Stimulated activated CD4-positive, alpha-beta T cell treated with anti-CD3 and anti-CD28 coated beads, Interleukin-15, amount 100 ng/mL, for 48 hours (primary cell): ENCODE data around the gene AQP2.
A peak's percentile ranks its signal among the peaks of the same experiment; 100 is the strongest.
"Not testable (repeated sequence)": the region's sequence is repeated elsewhere in the genome, so short reads cannot be mapped to it uniquely, and the experiment has no call there.

Experiments used
- DNase-seq, 2 donors: peaks; one replicate each; pipeline ENCODE4 v3.0.0-alpha.2; 2020; ENCODE audit warnings: low read depth in 2 of 2

Gene AQP2

DNA sequence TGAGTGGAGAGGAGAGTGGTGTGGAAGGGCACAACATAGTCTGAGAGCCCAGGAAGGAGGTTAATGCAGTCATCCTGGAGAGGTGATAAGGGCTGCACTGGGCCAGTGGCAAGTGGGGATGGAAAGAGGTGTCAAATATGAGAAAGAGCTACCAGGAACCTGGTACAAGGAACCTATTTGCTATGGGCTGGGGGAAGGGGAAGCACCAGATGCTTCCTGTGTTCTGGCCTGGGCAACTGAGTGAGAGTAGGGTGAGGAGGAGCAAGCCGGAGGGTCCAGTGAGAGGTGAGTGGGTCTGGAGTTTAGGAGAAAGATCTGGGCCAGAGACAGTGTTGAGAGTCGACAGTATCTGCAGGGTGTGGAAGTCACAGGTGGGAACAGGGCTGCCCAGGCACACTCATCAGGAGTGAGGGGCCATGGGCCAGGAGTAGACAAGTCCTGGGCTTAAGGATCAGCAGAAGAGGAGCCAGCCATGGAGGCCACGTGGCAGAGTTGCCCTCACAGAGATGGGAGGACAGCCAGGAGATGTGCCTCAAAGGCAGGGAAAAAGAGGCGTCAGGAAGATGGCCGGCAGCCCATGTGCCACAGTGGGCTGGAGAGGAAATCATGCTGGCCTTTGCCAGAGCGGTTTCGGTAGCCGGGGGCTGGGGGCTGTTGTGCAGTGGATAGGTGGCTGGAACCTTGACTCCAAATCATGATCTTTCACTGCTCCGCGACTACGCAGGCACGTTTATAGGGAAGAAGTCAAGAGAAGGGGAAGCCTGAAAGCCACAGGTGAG lies 19.3 kb downstream of the AQP2 start:
- no peak for DNase-seq

DNA sequence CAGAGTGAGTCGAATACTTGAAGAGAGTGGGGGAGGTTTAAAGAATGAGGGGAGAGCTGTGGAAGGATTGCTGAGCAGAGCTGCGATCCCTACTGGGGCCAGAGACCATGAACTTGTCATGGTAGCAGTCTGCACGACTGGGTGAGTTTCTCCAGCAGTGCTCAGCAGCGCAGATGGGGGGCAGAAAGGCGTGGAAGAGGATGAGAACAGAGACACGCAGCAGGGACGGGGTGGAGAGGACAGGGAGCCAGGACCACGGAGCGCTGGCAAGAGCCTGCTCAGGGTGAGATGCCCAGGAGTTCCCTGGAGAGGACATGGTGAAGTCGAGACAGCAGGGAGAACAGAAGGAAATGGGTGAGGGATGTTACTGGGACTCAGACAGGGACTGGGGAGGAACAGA lies 20.1 kb downstream of the AQP2 start:
- no peak for DNase-seq

DNA sequence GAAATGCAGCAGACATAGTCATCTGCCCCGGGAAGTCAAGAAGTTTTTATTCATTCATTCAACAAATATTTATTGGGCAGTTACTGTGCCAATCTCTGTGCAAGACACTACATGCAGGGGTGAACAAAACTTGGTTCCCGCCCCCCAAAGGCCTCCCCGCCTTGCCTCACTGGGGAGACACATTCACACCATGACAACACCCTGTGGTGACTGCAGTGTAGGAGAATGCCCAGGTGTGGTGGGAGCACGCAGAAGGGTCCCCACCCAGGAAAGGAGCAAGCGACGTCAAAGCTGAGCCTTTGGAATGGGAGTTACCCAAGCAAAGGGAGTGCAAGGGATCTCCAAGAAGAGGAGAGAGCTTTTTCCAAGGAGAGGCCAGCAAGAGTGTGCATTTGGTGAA lies 20.6 kb downstream of the AQP2 start:
- no peak for DNase-seq

GRCh38 chr12:49972129-49972528 lies 21.6 kb downstream of the AQP2 start:
- no peak for DNase-seq

- DNase-seq, result no peak
Measured at GRCh38 chr12:49972641-49973360, 22.3 kb downstream of the AQP2 start, which contains the start of gene AQP6. Gene AQP6 (plus strand): TSS chr12:49972947. CDS start chr12:49973174, 227 bp downstream.

DNA sequence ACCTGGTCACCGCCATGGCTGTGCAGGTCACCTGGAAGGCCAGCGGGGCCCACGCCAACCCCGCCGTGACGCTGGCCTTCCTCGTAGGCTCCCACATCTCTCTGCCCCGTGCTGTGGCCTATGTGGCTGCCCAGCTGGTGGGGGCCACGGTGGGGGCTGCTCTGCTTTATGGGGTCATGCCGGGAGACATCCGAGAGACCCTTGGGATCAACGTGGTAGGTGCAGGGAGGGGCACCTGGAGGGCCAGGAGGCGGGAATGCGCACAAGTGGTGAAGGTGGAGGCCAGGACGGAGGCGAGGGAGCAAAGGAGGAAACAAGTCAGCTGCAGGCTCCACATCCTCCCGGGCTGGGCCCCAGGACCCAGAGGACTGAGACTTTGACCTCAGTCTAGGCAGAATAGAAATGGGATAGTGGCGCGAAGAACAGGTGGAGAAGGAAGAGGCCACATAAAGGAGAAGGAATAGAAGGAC lies 22.9 kb downstream of the AQP2 start:
- DNase-seq, result no peak

GRCh38 chr12:49974231-49974675 lies 23.7 kb downstream of the AQP2 start:
- DNase-seq, result no peak

DNA sequence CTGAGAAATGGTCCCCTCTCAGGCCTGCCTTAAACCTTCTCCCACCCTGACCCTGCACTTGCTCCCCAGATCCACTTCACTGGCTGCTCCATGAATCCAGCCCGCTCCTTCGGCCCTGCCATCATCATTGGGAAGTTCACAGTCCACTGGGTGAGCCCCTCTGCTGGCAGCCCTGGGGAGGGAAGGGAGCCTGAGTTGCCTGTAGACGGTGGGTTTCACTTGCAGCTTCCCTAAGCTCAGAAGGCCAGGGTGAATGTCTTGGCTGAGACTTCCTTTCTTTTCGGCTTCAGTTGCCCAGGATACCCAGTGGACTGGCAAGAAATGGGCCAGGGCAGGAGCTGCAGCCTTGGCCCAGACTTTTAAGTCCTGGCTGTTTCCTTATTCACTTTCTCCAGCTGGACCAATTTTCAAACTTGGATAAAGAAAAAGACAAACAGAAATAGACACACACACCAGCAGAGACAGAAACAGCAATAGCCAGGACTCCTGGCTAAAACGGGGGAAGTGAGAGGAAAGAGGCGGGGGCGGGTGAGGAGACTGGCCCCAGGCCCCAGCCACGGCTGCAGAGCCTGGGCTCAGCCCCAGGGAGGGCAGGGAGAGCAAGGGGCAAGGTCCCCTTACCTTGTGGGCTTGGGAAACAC lies 24.3 kb downstream of the AQP2 start:
- no peak for DNase-seq

DNA sequence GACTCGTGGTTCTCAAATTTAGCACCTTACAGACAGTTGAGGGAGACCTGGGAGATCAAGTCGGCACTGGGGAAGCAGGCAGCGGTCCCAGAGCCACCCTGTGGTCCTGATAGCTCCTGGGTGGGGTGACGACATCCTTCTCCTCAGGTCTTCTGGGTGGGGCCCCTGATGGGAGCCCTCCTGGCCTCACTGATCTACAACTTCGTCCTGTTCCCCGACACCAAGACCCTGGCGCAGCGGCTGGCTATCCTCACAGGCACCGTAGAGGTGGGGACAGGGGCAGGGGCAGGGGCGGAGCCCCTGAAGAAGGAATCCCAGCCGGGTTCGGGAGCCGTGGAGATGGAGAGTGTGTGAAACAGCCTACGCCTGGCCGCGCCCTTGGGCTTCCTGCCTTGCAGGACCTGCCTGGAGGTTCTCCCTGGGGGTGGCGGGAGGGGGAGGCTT lies 24.8 kb downstream of the AQP2 start:
- no peak for DNase-seq

- DNase-seq, result no peak
Measured at GRCh38 chr12:49976557-49976956, 26.0 kb downstream of the AQP2 start.

GRCh38 chr12:49978125-49978524 lies 27.6 kb downstream of the AQP2 start:
- DNase-seq, result no peak

- DNase-seq, result no peak
Measured at GRCh38 chr12:49979016-49979586, 28.6 kb downstream of the AQP2 start.

GRCh38 chr12:49979791-49980190 lies 29.3 kb downstream of the AQP2 start:
- DNase-seq, result no peak

DNA sequence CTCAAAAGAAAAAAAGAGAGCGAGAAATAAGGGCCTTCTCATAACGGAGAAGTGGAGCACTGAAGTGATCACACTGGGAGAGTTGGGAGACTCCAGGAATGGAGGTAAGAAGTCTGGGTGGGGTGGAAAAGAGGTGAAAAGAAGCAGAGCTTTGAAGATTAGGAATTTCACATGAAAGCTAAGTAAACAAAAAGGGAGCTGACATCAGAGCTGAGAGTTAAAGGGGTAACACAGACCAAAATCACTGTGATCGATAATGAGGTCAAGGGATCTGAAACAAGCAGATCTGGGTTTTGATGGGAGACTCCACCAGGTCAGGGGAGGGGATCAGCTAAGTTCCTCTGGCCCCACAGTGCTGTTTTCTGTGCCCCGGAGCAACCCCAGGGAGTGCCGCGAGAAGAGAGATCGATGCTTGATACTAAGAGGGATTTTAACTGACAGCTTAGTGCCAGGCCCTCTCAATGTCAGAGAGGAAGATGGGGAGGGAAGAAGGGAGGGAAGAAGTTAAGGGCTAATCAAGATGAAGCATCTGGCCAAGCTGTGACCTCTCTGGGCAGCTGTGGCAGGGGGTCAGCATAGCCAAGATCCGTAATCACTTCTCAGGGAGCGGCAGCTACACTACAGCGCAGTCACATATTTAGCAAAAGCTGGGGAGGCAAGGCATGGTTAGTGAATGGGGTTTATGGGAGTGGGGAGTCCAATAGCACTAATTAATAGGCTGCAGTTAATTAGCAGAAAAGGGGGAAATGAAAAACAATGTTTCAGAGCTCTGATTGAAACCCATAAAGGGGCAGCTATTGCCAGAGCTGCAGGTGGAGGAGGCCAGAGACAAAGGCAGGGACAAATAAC lies 30.2 kb downstream of the AQP2 start:
- DNase-seq, result no peak

- no peak for DNase-seq
Measured at GRCh38 chr12:49982246-49983087, 31.9 kb downstream of the AQP2 start.

DNA sequence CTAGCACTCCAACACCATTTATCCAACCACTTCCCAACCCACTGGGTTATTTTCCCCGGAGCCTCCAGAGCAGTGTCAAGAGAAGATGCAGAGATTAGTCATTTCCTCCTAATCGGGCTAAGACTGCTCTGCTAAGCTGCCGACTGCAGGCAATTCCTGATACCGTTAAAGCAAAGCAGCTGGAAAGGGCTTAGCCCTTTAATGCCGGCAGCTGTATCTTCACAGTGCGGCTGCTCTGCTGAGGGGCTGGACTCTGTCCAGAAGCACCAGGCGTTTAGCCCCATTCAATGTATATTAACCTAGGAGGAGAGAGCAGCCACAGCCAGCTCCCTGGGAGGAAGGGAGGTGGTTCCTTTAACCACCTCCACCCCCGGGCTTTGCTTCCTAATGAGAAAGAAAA lies 33.4 kb downstream of the AQP2 start:
- no peak for DNase-seq

GRCh38 chr12:49984476-49985359 lies 34.2 kb downstream of the AQP2 start:
- no peak for DNase-seq

DNA sequence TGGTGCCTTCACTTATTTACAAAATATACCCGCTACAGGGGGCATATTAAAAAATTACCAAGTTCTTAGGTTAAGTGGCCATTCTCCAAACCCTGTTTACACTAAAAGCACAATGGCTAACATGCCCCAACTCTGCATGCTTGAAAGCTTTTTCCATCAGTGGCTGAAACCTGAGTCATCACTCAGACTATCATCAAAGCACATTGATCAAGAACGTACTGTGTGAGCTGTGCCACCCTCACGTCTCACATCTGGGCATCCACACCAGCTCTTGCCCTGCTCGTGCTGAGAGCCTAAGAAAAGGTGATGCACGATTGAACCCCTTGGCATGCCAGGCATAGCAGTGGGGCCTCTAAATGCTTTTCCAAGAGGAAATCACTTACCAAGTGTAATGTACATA lies 35.4 kb downstream of the AQP2 start:
- DNase-seq, result peak in 1 of 2 donors; percentile 7

DNA sequence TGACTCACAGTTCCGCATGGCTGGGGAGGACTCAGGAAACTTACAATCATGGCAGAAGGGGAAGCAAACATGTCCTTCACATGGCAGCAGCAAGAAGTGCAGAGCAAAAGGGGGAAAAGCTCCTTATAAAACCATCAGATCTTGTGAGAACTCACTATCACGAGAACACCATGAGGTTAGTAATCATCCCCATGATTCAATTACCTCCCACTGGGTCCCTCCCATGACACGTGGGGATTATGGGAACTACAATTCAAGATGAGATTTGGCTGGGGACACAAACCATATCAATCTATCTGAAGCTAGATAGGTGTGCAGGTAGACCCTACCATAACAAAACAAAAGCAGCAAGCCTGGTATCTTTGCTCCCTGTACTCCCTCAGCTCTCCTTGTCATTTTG lies 35.9 kb downstream of the AQP2 start:
- not testable (repeated sequence) for DNase-seq
